ENCODE results near the gene GRK4.
"Not testable (repeated sequence)": the region's sequence is repeated elsewhere in the genome, so short reads cannot be mapped to it uniquely, and the experiment has no call there.

Gene GRK4

GRCh38 chr4:2962614-2963174, 677 bp upstream of the GRK4 start:
- FAIRE-seq, result no peak

GRCh38 chr4:2963966-2964471, 648 bp downstream of the GRK4 start:
- FAIRE-seq, result no peak

GRCh38 chr4:2964706-2965258, 1.4 kb downstream of the GRK4 start:
- no peak for FAIRE-seq

GRCh38 chr4:2965262-2965661, 1.9 kb downstream of the GRK4 start:
- FAIRE-seq, result no peak

- no peak for FAIRE-seq
These were observed 5.0 kb downstream of the GRK4 start for GRCh38 chr4:2968381-2968780.

GRCh38 chr4:2971275-2971674, 7.9 kb downstream of the GRK4 start:
- FAIRE-seq, result no peak

- no peak for FAIRE-seq
These were observed 14.1 kb downstream of the GRK4 start for GRCh38 chr4:2977211-2978088.

DNA sequence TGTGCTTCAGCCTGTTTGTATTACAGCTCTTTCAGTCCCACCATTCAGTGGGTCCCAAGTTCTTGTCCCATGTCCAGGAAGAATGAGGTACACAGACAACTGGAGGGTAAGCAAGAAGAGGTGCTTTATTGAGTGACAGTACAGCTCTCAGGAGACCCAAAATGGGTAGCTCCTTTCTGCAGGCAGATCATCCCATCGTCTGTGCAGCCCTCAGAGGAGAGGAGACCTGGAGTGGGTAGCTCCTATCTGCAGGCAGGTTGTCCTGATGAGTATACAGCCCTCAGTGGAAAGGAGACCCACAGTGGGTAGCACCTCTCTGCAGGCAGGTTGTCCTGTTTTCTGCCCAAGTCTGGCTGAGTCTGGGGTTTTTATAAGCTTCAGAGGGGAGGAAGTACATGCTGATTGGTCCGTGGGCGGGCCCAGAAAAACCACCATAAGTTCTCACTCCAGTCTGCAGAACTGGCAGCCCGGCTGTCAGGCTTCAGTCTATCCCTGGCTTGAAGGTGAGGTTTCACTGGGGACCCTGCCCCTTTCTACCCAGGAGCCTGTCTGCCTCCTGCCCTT, 18.0 kb downstream of the GRK4 start:
- no peak for FAIRE-seq

- no peak for FAIRE-seq
These were observed 18.6 kb downstream of the GRK4 start for GRCh38 chr4:2982012-2982411.

DNA sequence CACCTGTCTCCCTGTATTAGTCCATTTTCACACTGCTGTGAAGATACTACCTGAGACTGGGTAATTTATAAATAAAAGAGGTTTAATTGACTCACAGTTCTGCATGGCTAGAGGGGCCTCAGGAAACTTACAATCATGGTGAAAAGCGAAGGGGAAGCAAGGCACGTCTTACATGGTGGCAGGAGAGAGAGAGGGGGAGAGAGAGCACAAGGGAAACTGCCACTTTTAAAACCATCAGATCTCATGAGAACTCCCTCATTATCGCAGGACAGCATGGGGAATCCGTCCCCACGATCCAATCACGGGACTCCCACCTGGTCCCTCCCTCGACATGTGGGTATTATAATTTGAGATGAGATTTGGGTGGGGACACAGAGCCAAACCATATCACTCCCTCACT, 20.3 kb downstream of the GRK4 start:
- not testable (repeated sequence) for FAIRE-seq

DNA sequence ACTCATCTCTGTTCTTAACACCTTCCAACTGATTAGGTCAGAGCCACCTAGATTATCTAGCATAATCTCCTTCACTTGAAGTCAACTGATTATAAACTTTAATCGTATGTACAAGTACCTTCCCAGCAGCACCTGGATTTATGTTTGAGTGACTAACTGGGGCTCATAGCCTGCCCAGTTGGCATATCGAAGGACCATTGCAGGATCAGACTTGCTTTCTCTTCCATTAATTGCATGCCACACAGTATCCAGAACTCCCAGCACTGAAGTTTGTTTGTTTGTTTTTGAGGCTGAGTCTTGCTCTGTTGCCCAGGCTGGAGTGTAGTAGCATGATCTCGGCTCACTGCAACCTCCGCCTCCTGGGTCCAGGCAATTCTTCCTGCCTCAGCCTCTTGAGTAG, 27.9 kb downstream of the GRK4 start:
- FAIRE-seq, result no peak

- FAIRE-seq, result no peak
These were observed 31.5 kb downstream of the GRK4 start for GRCh38 chr4:2994917-2995316.

- FAIRE-seq, result no peak
These were observed 32.3 kb downstream of the GRK4 start for GRCh38 chr4:2995546-2996265.

DNA sequence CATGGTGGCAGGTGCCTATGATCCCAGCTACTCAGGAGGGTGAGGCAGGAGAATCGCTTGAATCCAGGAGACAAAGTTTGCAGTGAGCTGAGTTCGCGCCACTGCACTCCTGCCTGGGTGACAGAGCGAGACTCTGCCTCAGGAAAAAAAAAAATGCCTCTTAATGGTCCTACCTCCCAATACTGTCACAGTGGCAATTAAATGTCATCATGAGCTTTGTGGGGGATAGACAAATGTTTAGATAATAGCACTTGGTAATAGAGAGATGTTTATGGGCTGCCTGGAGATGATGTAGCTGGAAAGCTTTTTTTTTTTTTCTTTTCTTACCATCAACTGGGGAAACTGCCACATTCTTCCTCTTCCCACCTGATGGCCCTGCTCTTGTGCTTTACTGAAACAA, 33.0 kb downstream of the GRK4 start:
- FAIRE-seq, result no peak

DNA sequence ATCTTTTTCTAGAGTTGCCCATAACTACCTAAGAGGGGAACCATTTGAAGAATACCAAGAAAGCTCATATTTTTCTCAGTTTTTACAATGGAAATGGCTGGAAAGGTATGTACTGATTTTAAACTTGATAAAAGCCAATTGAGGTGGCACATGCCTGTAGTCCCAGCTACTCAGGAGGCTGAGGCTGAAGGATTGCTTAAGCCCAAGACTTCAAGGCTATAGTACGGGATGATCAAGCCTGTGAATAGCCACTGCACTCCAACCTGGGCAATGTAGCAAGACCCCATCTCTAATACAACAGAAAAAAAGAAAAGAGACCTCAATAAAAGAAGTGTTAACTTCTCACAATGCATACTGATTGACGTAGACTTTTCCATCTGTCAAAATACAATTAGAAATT, 44.4 kb downstream of the GRK4 start:
- no peak for FAIRE-seq

- FAIRE-seq, result no peak
These were observed 46.1 kb downstream of the GRK4 start for GRCh38 chr4:3009422-3009821.

DNA sequence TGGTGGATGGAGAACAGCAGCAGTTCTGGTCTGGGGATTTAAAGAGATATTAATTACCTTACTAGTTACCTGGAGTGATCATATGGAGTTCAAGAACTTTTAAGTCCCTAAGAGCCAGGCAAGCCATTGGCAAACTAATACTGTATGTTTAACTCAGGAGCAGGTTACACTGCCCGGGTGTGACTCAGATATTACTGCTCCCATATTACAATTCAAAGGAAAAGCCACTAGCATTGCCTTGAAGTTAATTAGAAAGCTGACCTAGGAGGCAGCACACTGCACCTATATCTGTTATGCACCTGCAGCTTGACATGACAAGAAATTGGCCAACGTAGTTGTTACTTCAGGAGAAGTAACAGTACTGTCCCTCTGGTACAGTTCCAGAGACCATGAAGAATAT, 47.2 kb downstream of the GRK4 start:
- FAIRE-seq, result no peak

DNA sequence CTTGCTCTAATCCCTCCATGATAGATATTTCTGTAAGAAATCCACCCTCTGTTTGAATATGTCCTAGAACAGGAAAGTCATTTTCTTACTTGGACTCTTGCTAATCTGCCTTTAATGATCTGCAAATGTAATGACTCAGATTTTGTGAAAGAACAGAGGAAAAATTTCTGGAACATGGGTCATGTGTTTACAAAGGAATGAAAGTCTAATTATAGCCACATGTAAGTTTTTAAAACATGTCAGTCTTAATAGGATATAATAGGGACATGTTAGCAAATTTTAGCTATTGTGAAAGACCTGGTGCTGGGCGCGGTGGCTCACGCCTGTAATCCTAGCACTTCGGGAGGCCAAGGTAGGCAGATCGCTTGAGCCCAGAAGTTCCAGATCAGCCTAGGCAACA, 47.6 kb downstream of the GRK4 start:
- no peak for FAIRE-seq

- no peak for FAIRE-seq
These were observed 48.3 kb downstream of the GRK4 start for GRCh38 chr4:3011456-3012220.

- no peak for FAIRE-seq
These were observed 50.0 kb downstream of the GRK4 start for GRCh38 chr4:3013323-3013722.

- no peak for FAIRE-seq
These were observed 50.5 kb downstream of the GRK4 start for GRCh38 chr4:3013839-3014350.

GRCh38 chr4:3016961-3017360, 53.6 kb downstream of the GRK4 start:
- FAIRE-seq, result no peak

Measured in colon (tissue), 2 donors.